HepG2 (cell line): Measurements from ENCODE around the gene CREM. TPM values are rescaled to one million over a fixed set of nuclear protein-coding genes. Genes with fewer than 3 reads are reported as not detected.

Experiments used
- ATAC-seq: fragments of 200-7000 bp; cut with Tn5 transposase; 3 replicates; pipeline ENCODE4 v1.9.1; 2020; ENCODE audit warnings: mild to moderate bottlenecking, moderate library complexity
- BruUV-seq: library from RNA; stranded (reverse); fragments of 400-500 nt; replicated peaks from 2 replicates; lab custom pipeline; 2021; lab: Mats Ljungman, UMichigan
- CTCF ChIA-PET: fragments of 300-600 bp; formaldehyde crosslinking; extraction: SDS; loops from one replicate; lab custom pipeline; 2021; ENCODE audit warnings: low total read pairs, inconsistent platforms, low intra/inter-chr PET ratio; lab: Yijun Ruan, JAX
- POLR2A ChIA-PET: fragments of 350-600 bp; sonication (Branson Sonifier 250); formaldehyde crosslinking; loops from one replicate; lab custom pipeline; 2020; ENCODE audit warnings: antibody characterized with exemption, inconsistent platforms; lab: Yijun Ruan, JAX
- DNase-seq: peaks from one replicate; pipeline ENCODE4 v3.0.0-alpha.2; 2015; ENCODE audit warnings: low spot score
- FAIRE-seq: peaks from 3 replicates; lab custom pipeline; 2011; peaks lifted over from hg19 to GRCh38; lab: Jason Lieb, UNC
- H2AFZ ChIP-seq: one replicate; pipeline ENCODE4 v1.6.1; 2011; ENCODE audit warnings: low read length, inconsistent platforms
- H3K27ac ChIP-seq: fragments of 300-600 bp; 3 replicates; pipeline ENCODE4 v1.8.0; 2011; ENCODE audit warnings: mixed run types, mild to moderate bottlenecking, mixed read lengths, low read length, inconsistent platforms; ENCODE audit not compliant: insufficient read depth; ENCODE audit errors: extremely low read length
- H3K27me3 ChIP-seq, 2 experiments: fragments of 200-600 bp in 1 of 2; 2 replicates in 1 of 2; 3 replicates in 1 of 2; pipeline versions ENCODE4 v1.6.0 to v1.8.0; 2011; ENCODE audit warnings: low read length in 2 of 2, mild to moderate bottlenecking in 2 of 2, moderate library complexity in 2 of 2, inconsistent platforms in 1 of 2; ENCODE audit not compliant: insufficient read depth in 2 of 2, control insufficient read depth in 1 of 2
- H3K36me3 ChIP-seq, 2 experiments: fragments of 200-600 bp in 1 of 2; replicated peaks in 1 of 2; 2 replicates in 1 of 2; 3 replicates in 1 of 2; pipeline versions ENCODE4 v1.5.1 to v1.8.0; 2011; ENCODE audit warnings: low read length in 2 of 2, inconsistent platforms in 1 of 2; ENCODE audit not compliant: insufficient read depth in 2 of 2, control insufficient read depth in 1 of 2
- H3K4me1 ChIP-seq: 2 replicates; pipeline ENCODE4 v1.5.1; 2012; ENCODE audit warnings: low read length, inconsistent platforms; ENCODE audit not compliant: insufficient read depth
- H3K4me2 ChIP-seq: 2 replicates; pipeline ENCODE4 v1.6.0; 2011; ENCODE audit warnings: low read depth, low read length, inconsistent platforms
- H3K4me3 ChIP-seq, 3 experiments: fragments of 200-600 bp in 1 of 3; sonication (generic), shearing (Covaris generic) in 1 of 3; replicated peaks in 1 of 3; 2 replicates each; pipeline ENCODE4 v1.5.1; 2011 to 2016; ENCODE audit warnings: low read length in 3 of 3, inconsistent platforms in 2 of 3, low read depth in 2 of 3, mild to moderate bottlenecking in 2 of 3, control low read depth in 1 of 3, mixed read lengths in 1 of 3; ENCODE audit not compliant: insufficient read depth in 1 of 3
- H3K79me2 ChIP-seq: one replicate; pipeline ENCODE4 v1.6.1; 2011; ENCODE audit warnings: low read length, inconsistent platforms; ENCODE audit not compliant: insufficient read depth
- H3K9ac ChIP-seq: 2 replicates; pipeline ENCODE4 v1.6.0; 2011; ENCODE audit warnings: mild to moderate bottlenecking, low read depth, low read length, inconsistent platforms; ENCODE audit not compliant: insufficient read depth
- H3K9me3 ChIP-seq: 2 replicates; pipeline ENCODE4 v1.5.1; 2012; ENCODE audit warnings: mild to moderate bottlenecking, low read length
- H4K20me1 ChIP-seq: 2 replicates; pipeline ENCODE4 v1.6.0; 2011; ENCODE audit warnings: inconsistent platforms, mild to moderate bottlenecking, low read length, moderate library complexity; ENCODE audit not compliant: insufficient read depth
- AKAP8 ChIP-seq: sonication (generic); formaldehyde crosslinking; IDR thresholded peaks from 2 replicates; pipeline ENCODE4 v1.5.1; 2020; ENCODE audit warnings: mild to moderate bottlenecking, missing genetic modification reagents
- CSRNP1 ChIP-seq: sonication (generic); formaldehyde crosslinking; IDR thresholded peaks from 2 replicates; pipeline ENCODE4 v1.8.1; 2023; ENCODE audit warnings: mild to moderate bottlenecking, missing genetic modification reagents
- HMG20B ChIP-seq: conservative IDR thresholded peaks from 2 replicates; pipeline ENCODE4 v1.6.1; 2016; ENCODE audit warnings: missing genetic modification reagents, missing compliant biosample characterization
- IKZF4 ChIP-seq: sonication (generic); formaldehyde crosslinking; IDR thresholded peaks from 2 replicates; pipeline ENCODE4 v1.5.1; 2020; ENCODE audit warnings: borderline replicate concordance, mild to moderate bottlenecking, low read depth, missing genetic modification reagents; ENCODE audit errors: not compliant biosample characterization
- IRF9 ChIP-seq: sonication (generic); formaldehyde crosslinking; IDR thresholded peaks from 2 replicates; pipeline ENCODE4 v1.8.0; 2022; ENCODE audit warnings: missing genetic modification reagents, mild to moderate bottlenecking, borderline replicate concordance
- PLRG1 ChIP-seq: fragments of 450-650 bp; conservative IDR thresholded peaks from 2 replicates; pipeline ENCODE4 v1.6.1; 2016
- SALL1 ChIP-seq: sonication (generic); formaldehyde crosslinking; IDR thresholded peaks from 2 replicates; pipeline ENCODE4 v1.8.0; 2022; ENCODE audit warnings: mild to moderate bottlenecking, missing genetic modification reagents
- STAG1 ChIP-seq: sonication (generic); formaldehyde crosslinking; IDR thresholded peaks from 2 replicates; pipeline ENCODE4 v1.4.0; 2020; ENCODE audit warnings: missing genetic modification reagents
- ZFAT ChIP-seq: sonication (generic); formaldehyde crosslinking; conservative IDR thresholded peaks from 2 replicates; pipeline ENCODE4 v1.8.1; 2023; ENCODE audit warnings: missing genetic modification reagents, inconsistent platforms
- ZMYM4 ChIP-seq: sonication (generic); formaldehyde crosslinking; IDR thresholded peaks from 2 replicates; pipeline ENCODE4 v1.8.1; 2023; ENCODE audit warnings: mild to moderate bottlenecking, missing genetic modification reagents
- ZNF263 ChIP-seq: sonication (generic); formaldehyde crosslinking; IDR thresholded peaks from 2 replicates; pipeline ENCODE4 v1.4.0; 2020; ENCODE audit warnings: missing genetic modification reagents
- ZNF543 ChIP-seq: sonication (generic); formaldehyde crosslinking; IDR thresholded peaks from 2 replicates; pipeline ENCODE4 v1.4.0; 2020; ENCODE audit warnings: mild to moderate bottlenecking, missing genetic modification reagents
- ZNF569 ChIP-seq: sonication (generic); formaldehyde crosslinking; IDR thresholded peaks from 2 replicates; pipeline ENCODE4 v1.5.0; 2020; ENCODE audit warnings: mild to moderate bottlenecking, missing genetic modification reagents, moderate library complexity, borderline replicate concordance
- ZNF615 ChIP-seq: sonication (generic); formaldehyde crosslinking; IDR thresholded peaks from 2 replicates; pipeline ENCODE4 v1.5.0; 2020; ENCODE audit warnings: mild to moderate bottlenecking, missing genetic modification reagents, borderline replicate concordance
- ZNF749 ChIP-seq: sonication (generic); formaldehyde crosslinking; IDR thresholded peaks from 2 replicates; pipeline ENCODE4 v1.8.0; 2022; ENCODE audit warnings: mild to moderate bottlenecking, missing genetic modification reagents, moderate library complexity, borderline replicate concordance
- ZNF776 ChIP-seq: sonication (generic); formaldehyde crosslinking; IDR thresholded peaks from 2 replicates; pipeline ENCODE4 v1.4.0; 2020; ENCODE audit warnings: mild to moderate bottlenecking, missing genetic modification reagents
- WGBS: methylation state at CpG from one replicate; pipeline ENCODE4 v1.1.6; 2017; ENCODE audit warnings: low lambda C conversion rate; 5-methylcytosine and 5-hydroxymethylcytosine counted together
- in situ Hi-C: cut with HindIII; loops from 2 replicates; pipeline ENCODE4 v1.10.0; 2017; ENCODE audit warnings: low pct_unique_long_range_greater_than_20kb; ENCODE audit not compliant: extremely low pct_ligation_motif_present
- intact Hi-C: fragments of 100-400 bp; cut with micrococcal nuclease; formaldehyde crosslinking; loops from one replicate; pipeline ENCODE4 v1.10.0; 2022; ENCODE audit not compliant: unreplicated experiment
- polyA plus RNA-seq, 8 experiments: library from polyadenylated mRNA; depleted of rRNA in 3 of 8; stranded (reverse) in 7 of 8; unstranded in 1 of 8; fragments of >200 nt; fragmentation: Illumina TruSeq in 4 of 8; extraction: Trizol in 4 of 8; gene quantifications; 2 replicates each; pipeline versions ENCODE4 v1.2.1 to v1.2.3, GENCODE V29; 2011 to 2016; ENCODE audit warnings: low read depth in 4 of 8, missing spikeins in 1 of 8, mixed read lengths in 1 of 8; ENCODE audit not compliant: insufficient read depth in 1 of 8
- total RNA-seq, 5 experiments: library from RNA; depleted of rRNA; stranded (reverse); fragments of >200 nt; fragmentation: Illumina TruSeq; extraction: Trizol; gene quantifications; 2 replicates each; pipeline ENCODE4 v1.2.3, GENCODE V29; 2016; ENCODE audit warnings: low read depth in 1 of 5

CREM gene
- total and polyA plus RNA-seq, 2 of the 13 experiments (the other 11 are each of a cell fraction or from before 2014, with no cell fraction given) = 21.3 to 25.4 TPM

- TF ChIP-seq IKZF4 (CRISPR knock-in tag) (no peak), STAG1 (CRISPR knock-in tag) (no peak), HMG20B (CRISPR knock-in tag) (no peak)
Observed at GRCh38 chr10:35191523-35191922, 64.9 kb downstream of the CREM start (continued).

- CTCF ChIA-PET = no interaction called here
Observed at GRCh38 chr10:35192645-35193249, 66.1 kb downstream of the CREM start.

More at GRCh38 chr10:35192645-35193249, 66.1 kb downstream of the CREM start:
- H3K4me3 ChIP-seq = no peak overlapping the region
- H3K4me2 ChIP-seq = no peak overlapping the region
- no peak overlapping the region for H2AFZ ChIP-seq
- ATAC-seq = no peak
- no peak for DNase-seq
- no peaks in the 10 kb centered on the region for H3K27me3 ChIP-seq
- H3K9ac ChIP-seq = no peak overlapping the region
- peaks cover 15% of the 10 kb centered on the region for H3K4me1 ChIP-seq
- TF ChIP-seq ZNF263 (CRISPR knock-in tag) (no peak), ZNF776 (CRISPR knock-in tag) (no peak), ZNF749 (CRISPR knock-in tag) (no peak), ZNF543 (no peak), ZNF615 (CRISPR knock-in tag) (no peak), ZNF569 (CRISPR knock-in tag) (no peak), SALL1 (CRISPR knock-in tag) (no peak), ZFAT (no peak), AKAP8 (CRISPR knock-in tag) (no peak), PLRG1 (no peak), ZMYM4 (CRISPR knock-in tag) (no peak), CSRNP1 (CRISPR knock-in tag) (no peak), IRF9 (CRISPR knock-in tag) (no peak)
- 84% methylated on average over 3 of the region's 3 CpGs for WGBS
- no peaks in the 10 kb centered on the region for H3K79me2 ChIP-seq
- H3K27ac ChIP-seq = no peak overlapping the region
- no TSS peak for BruUV-seq
- H4K20me1 ChIP-seq = no peaks in the 10 kb centered on the region
- intact Hi-C loops = no loop called here
- in situ Hi-C loops = no loop called here
- no peaks in the 10 kb centered on the region for H3K9me3 ChIP-seq
- no peaks in the 10 kb centered on the region for H3K36me3 ChIP-seq
- no peak for FAIRE-seq
- POLR2A ChIA-PET = no interaction called here
